ENCODE measurements around the gene MYO1H.

DNA sequence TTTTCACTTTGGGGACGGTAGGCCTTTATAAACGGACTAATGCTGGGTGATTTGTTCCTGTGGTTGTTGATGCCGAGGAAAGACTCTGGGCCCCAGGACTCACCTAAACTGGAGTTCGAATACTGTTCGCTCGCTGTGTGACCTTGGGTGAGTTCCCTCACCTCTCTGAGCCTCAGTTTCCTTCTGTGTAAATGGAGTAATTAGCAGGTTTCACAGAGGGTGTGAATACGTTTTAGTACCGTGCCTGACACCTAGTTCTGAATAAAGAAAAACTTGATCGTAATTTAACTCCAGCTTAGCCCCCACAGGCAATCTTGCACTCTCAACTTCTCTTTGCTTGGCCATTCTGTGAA lies 130.2 kb downstream of the MYO1H start:
- TF ChIP-seq EZH2 (IDR thresholded peaks at IDR 0.05) = no peak
- TF ChIP-seq POLR2AphosphoS5 (IDR thresholded peaks at IDR 0.05; ENCODE audit: borderline replicate concordance, low read depth, low read length) = no peak
- no peak for TF ChIP-seq FOXP2 (optimal IDR thresholded peaks at IDR 0.05; ENCODE audit: control extremely low read depth, extremely low read length, insufficient read depth)

Data from SK-N-MC (cell line).